Endothelial cell of umbilical vein (primary cell): ENCODE data around the gene RUNX2. TPM values are rescaled to one million over a fixed set of nuclear protein-coding genes. Genes with fewer than 3 reads are reported as not detected.

Experiments used
- BruUV-seq: library from RNA; stranded (reverse); fragments of 400-500 nt; replicated peaks from 2 replicates; lab custom pipeline; 2021; lab: Mats Ljungman, UMichigan
- CTCF ChIA-PET: fragments of 300-600, 350-600 bp; sonication (Branson Sonifier 250); formaldehyde crosslinking; loops from one replicate; lab custom pipeline; 2021; ENCODE audit warnings: antibody characterized with exemption, inconsistent platforms; lab: Charles Lee
- POLR2A ChIA-PET: fragments of 300-600, 350-600 bp; sonication (Branson Sonifier 250); formaldehyde crosslinking; loops from one replicate; lab custom pipeline; 2021; ENCODE audit warnings: antibody characterized with exemption, inconsistent platforms; lab: Charles Lee
- DNase-seq: peaks from one replicate; pipeline ENCODE4 v3.0.0-alpha.2; 2011; ENCODE audit warnings: low read depth, low spot score
- FAIRE-seq: peaks from 2 replicates; lab custom pipeline; 2011; peaks lifted over from hg19 to GRCh38; lab: Jason Lieb, UNC
- H2AFZ ChIP-seq: 2 replicates; pipeline ENCODE4 v1.6.0; 2012; ENCODE audit warnings: low read depth, low read length, control low read depth, inconsistent platforms
- H3K27ac ChIP-seq: 2 replicates; pipeline ENCODE4 v1.5.1; 2011; ENCODE audit warnings: low read depth, mild to moderate bottlenecking, control low read depth, low read length, moderate library complexity; ENCODE audit not compliant: insufficient read depth
- H3K27me3 ChIP-seq, 2 experiments: 2 replicates each; pipeline versions ENCODE4 v1.6.0 to v1.6.1; 2011; ENCODE audit warnings: low read length in 2 of 2, mixed read lengths in 1 of 2; ENCODE audit not compliant: control insufficient read depth in 2 of 2, insufficient read depth in 2 of 2
- H3K36me3 ChIP-seq, 2 experiments: 2 replicates in 1 of 2; 3 replicates in 1 of 2; pipeline ENCODE4 v1.5.1; 2011; ENCODE audit warnings: low read length in 2 of 2, mild to moderate bottlenecking in 1 of 2, moderate library complexity in 1 of 2; ENCODE audit not compliant: control insufficient read depth in 2 of 2, insufficient read depth in 2 of 2; ENCODE audit errors: extremely low read depth in 1 of 2
- H3K4me1 ChIP-seq: 3 replicates; pipeline ENCODE4 v1.5.1; 2011; ENCODE audit warnings: mild to moderate bottlenecking, low read length; ENCODE audit not compliant: control insufficient read depth, insufficient read depth; ENCODE audit errors: extremely low read depth
- H3K4me2 ChIP-seq: 2 replicates; pipeline ENCODE4 v1.6.1; 2011; ENCODE audit warnings: low read length, control low read depth, mixed read lengths; ENCODE audit not compliant: insufficient read depth
- H3K4me3 ChIP-seq, 3 experiments: fragments of 200-600 bp in 1 of 3; sonication (generic), shearing (Covaris generic) in 1 of 3; replicated peaks in 1 of 3; 2 replicates each; pipeline ENCODE4 v1.5.1; 2011 to 2016; ENCODE audit warnings: control low read depth in 3 of 3, low read length in 3 of 3, mild to moderate bottlenecking in 2 of 3, inconsistent platforms in 1 of 3, low read depth in 1 of 3, moderate library complexity in 1 of 3; ENCODE audit not compliant: insufficient read depth in 1 of 3
- H3K79me2 ChIP-seq: 2 replicates; pipeline ENCODE4 v1.6.0; 2012; ENCODE audit warnings: low read length, inconsistent platforms; ENCODE audit not compliant: control insufficient read depth, insufficient read depth
- H3K9ac ChIP-seq: replicated peaks from 2 replicates; pipeline ENCODE3; 2011; ENCODE audit warnings: low read length, control low read depth; ENCODE audit not compliant: insufficient read depth; ENCODE audit errors: extremely low read depth
- H3K9me1 ChIP-seq: replicated peaks from 3 replicates; pipeline ENCODE4 v1.6.0; 2011; ENCODE audit warnings: mild to moderate bottlenecking, low read length; ENCODE audit not compliant: control insufficient read depth, insufficient read depth; ENCODE audit errors: extremely low read depth
- H3K9me3 ChIP-seq: replicated peaks from 2 replicates; pipeline ENCODE4 v1.5.1; 2012; ENCODE audit warnings: low read length, inconsistent platforms; ENCODE audit not compliant: control insufficient read depth, insufficient read depth
- H4K20me1 ChIP-seq: replicated peaks from 2 replicates; pipeline ENCODE3; 2011; ENCODE audit warnings: mild to moderate bottlenecking, low read length; ENCODE audit not compliant: control insufficient read depth, insufficient read depth; ENCODE audit errors: extremely low read depth
- CTCF ChIP-seq, 2 donors: IDR thresholded peaks; 1 replicate in 1 of 2; 2 replicates in 1 of 2; pipeline ENCODE4 v1.5.1; 2011; ENCODE audit warnings: low read length in 2 of 2, mild to moderate bottlenecking in 2 of 2, moderate library complexity in 2 of 2, control low read depth in 1 of 2, inconsistent platforms in 1 of 2, low read depth in 1 of 2; ENCODE audit not compliant: insufficient read depth in 1 of 2; ENCODE audit errors: extremely low read depth in 1 of 2
- EZH2 ChIP-seq: IDR thresholded peaks from 2 replicates; pipeline ENCODE4 v1.6.1; 2012; ENCODE audit warnings: borderline replicate concordance, low read depth, mild to moderate bottlenecking, moderate library complexity, low read length, inconsistent platforms; ENCODE audit not compliant: severe bottlenecking
- FOS ChIP-seq: IDR thresholded peaks from 2 replicates; pipeline ENCODE4 v1.6.1; 2011; ENCODE audit warnings: mild to moderate bottlenecking, low read length, moderate library complexity, borderline replicate concordance; ENCODE audit not compliant: insufficient read depth
- GATA2 ChIP-seq: IDR thresholded peaks from 2 replicates; pipeline ENCODE4 v1.7.0; 2011; ENCODE audit warnings: low read depth, mild to moderate bottlenecking, moderate library complexity, mixed read lengths, low read length; ENCODE audit not compliant: insufficient read length, insufficient read depth
- JUN ChIP-seq: IDR thresholded peaks from 2 replicates; pipeline ENCODE4 v1.6.1; 2011; ENCODE audit warnings: borderline replicate concordance, low read depth; ENCODE audit not compliant: insufficient read length, insufficient read depth
- MAX ChIP-seq: IDR thresholded peaks from 2 replicates; pipeline ENCODE4 v1.6.1; 2011; ENCODE audit not compliant: insufficient read depth, insufficient read length
- MYC ChIP-seq: IDR thresholded peaks from one replicate; pipeline ENCODE4 v1.6.1; 2011; ENCODE audit warnings: mild to moderate bottlenecking, low read depth, low read length
- POLR2A ChIP-seq: IDR thresholded peaks from 2 replicates; pipeline ENCODE4 v1.6.1; 2012; ENCODE audit warnings: low read depth, mild to moderate bottlenecking, control low read depth, low read length
- POLR2AphosphoS5 ChIP-seq: IDR thresholded peaks from 2 replicates; pipeline ENCODE4 v1.6.1; 2012; ENCODE audit warnings: low read depth, mild to moderate bottlenecking, control low read depth, low read length, moderate library complexity; ENCODE audit not compliant: insufficient read depth
- dilution Hi-C: fragments of 300-500 bp; cut with MboI; formaldehyde crosslinking; loops from one replicate; pipeline ENCODE4 v1.15.0; 2019; ENCODE audit warnings: low sequenced_read_pairs; ENCODE audit not compliant: extremely low pct_ligation_motif_present
- intact Hi-C: fragments of 100-400 bp; cut with micrococcal nuclease; formaldehyde crosslinking; loops from one replicate; pipeline ENCODE4 v1.10.0; 2022
- polyA plus RNA-seq, 4 experiments: library from polyadenylated mRNA; depleted of rRNA in 3 of 4; stranded (reverse) in 3 of 4; unstranded in 1 of 4; fragments of >200 nt; gene quantifications; 2 replicates each; pipeline versions ENCODE4 v1.2.1 to v1.2.3, GENCODE V29; 2011 to 2012; ENCODE audit warnings: missing spikeins in 1 of 4
- total RNA-seq: library from RNA; stranded (reverse); gene quantifications from 2 replicates; pipeline ENCODE4 v1.2.3, GENCODE V29; 2021

RUNX2 gene
- total and polyA plus RNA-seq, 2 donors (not counting 3 experiments of a cell fraction or from before 2014, with no cell fraction given), result 0.06 TPM; not detected in 1

- DNase-seq, result no peak
Measured at GRCh38 chr6:45483021-45483420, 154.9 kb downstream of the RUNX2 start.

GRCh38 chr6:45483501-45483900 is 155.4 kb downstream of the RUNX2 start:
- no peak overlapping the region for H2AFZ ChIP-seq
- POLR2A ChIA-PET, result no interaction called here
- CTCF ChIA-PET, result no interaction called here
- H3K27ac ChIP-seq, result no peak overlapping the region
- TF ChIP-seq POLR2AphosphoS5 (no peak), GATA2 (no peak), POLR2A (no peak), MYC (no peak), JUN (no peak), MAX (no peak), CTCF (IDR thresholded peaks at IDR 0.05; ENCODE audit: extremely low read depth in 1 of 2, insufficient read depth in 1 of 2, low read depth in 1 of 2, low read length in 2 of 2) (no peak), EZH2 (no peak), FOS (no peak)
- no peaks in the 10 kb centered on the region for H3K36me3 ChIP-seq
- intact Hi-C loops (no loop called here), dilution Hi-C loops (no loop called here)
- H3K9ac ChIP-seq, result no peak overlapping the region
- DNase-seq (no peak), FAIRE-seq (no peak)
- no peaks in the 10 kb centered on the region for H3K27me3 ChIP-seq
- no peaks in the 10 kb centered on the region for H3K9me1 ChIP-seq
- peaks cover 13% of the 10 kb centered on the region for H3K4me1 ChIP-seq
- no peaks in the 10 kb centered on the region for H3K79me2 ChIP-seq
- no TSS peak for BruUV-seq
- H3K9me3 ChIP-seq, result no peaks in the 10 kb centered on the region
- H3K4me3 ChIP-seq, result no peak overlapping the region
- H3K4me2 ChIP-seq, result no peak overlapping the region
- no peaks in the 10 kb centered on the region for H4K20me1 ChIP-seq

More at GRCh38 chr6:45483021-45483420, 154.9 kb downstream of the RUNX2 start:
- ChIA-PET POLR2A (no interaction called here), CTCF (interaction anchor here (1.0 kb wide), 2 partner anchors 8 to 231 kb away, joined by 4 to 5 read pairs; no protein-coding TSS in a partner anchor)
- intact Hi-C loops, result no loop called here
- Histone ChIP-seq H3K9me1 (no peaks in the 10 kb centered on the region), H3K4me2 (no peak overlapping the region), H3K4me3 (no peak overlapping the region), H3K27ac (no peak overlapping the region), H3K79me2 (no peaks in the 10 kb centered on the region), H3K4me1 (peaks cover 18% of the 10 kb centered on the region), H4K20me1 (no peaks in the 10 kb centered on the region), H3K27me3 (no peaks in the 10 kb centered on the region), H2AFZ (no peak overlapping the region), H3K9me3 (no peaks in the 10 kb centered on the region), H3K36me3 (no peaks in the 10 kb centered on the region), H3K9ac (no peak overlapping the region)
- dilution Hi-C loops, result no loop called here
- no TSS peak for BruUV-seq
- no peak for TF ChIP-seq GATA2
- TF ChIP-seq MAX, result no peak
- TF ChIP-seq FOS, result no peak
- TF ChIP-seq JUN, result no peak
- no peak for FAIRE-seq
